GM12874 (cell line): ENCODE results near the gene NLGN3.

Experiments used
- TF ChIP-seq, protein P1 (sequence below): IDR thresholded peaks from 2 replicates; pipeline ENCODE4 v1.5.1; 2011; ENCODE audit warnings: low read depth, mild to moderate bottlenecking, control low read depth, low read length, moderate library complexity; ENCODE audit not compliant: insufficient read depth

NLGN3 gene

DNA sequence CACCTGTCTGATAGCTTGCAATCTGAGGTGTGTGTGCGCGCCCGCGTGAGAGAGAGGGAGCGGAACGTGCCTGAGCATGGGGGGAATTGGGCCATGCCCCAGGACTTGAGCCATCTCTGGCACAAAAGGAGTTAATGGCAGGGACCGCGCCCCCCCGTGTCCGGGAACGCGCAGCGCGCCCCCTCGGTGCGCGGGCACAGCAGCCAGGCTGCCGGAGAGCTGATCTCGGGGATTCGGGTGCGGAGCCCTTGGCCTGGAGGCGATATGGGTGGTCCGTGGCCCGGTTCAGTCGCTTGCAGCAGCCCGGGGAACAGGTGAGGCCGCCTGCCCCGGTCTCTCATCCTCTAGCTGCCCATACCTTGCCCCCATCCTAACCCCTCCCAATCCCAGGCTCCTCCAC lies at the start of gene NLGN3:
Gene NLGN3 (plus strand): TSS at position 191 of the 400 bp plus-strand sequence. CDS start 2,909 bp downstream, outside the sequence.
- TF ChIP-seq, protein P1, sequence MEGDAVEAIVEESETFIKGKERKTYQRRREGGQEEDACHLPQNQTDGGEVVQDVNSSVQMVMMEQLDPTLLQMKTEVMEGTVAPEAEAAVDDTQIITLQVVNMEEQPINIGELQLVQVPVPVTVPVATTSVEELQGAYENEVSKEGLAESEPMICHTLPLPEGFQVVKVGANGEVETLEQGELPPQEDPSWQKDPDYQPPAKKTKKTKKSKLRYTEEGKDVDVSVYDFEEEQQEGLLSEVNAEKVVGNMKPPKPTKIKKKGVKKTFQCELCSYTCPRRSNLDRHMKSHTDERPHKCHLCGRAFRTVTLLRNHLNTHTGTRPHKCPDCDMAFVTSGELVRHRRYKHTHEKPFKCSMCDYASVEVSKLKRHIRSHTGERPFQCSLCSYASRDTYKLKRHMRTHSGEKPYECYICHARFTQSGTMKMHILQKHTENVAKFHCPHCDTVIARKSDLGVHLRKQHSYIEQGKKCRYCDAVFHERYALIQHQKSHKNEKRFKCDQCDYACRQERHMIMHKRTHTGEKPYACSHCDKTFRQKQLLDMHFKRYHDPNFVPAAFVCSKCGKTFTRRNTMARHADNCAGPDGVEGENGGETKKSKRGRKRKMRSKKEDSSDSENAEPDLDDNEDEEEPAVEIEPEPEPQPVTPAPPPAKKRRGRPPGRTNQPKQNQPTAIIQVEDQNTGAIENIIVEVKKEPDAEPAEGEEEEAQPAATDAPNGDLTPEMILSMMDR: no peak

DNA sequence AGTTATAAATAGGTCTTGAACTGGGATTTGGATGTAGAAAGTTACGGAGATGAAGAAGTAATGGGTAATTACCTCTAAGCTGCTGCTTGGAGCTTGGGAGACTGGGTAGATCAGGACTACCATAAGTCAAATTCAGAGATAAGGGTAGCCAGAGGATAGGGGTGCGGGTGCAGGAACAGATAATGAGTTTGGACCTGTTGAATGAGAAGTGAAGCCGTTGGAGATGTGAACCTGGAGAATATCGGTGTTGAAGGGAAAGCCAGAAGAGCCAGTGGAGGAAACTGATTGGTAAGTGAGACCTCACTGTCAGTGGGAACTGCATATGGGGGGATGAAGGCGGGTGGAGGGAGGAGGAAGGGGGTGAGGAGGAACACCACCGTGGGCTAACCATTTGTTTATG lies 49.6 kb upstream of the NLGN3 start:
- TF ChIP-seq, protein P1: no peak

DNA sequence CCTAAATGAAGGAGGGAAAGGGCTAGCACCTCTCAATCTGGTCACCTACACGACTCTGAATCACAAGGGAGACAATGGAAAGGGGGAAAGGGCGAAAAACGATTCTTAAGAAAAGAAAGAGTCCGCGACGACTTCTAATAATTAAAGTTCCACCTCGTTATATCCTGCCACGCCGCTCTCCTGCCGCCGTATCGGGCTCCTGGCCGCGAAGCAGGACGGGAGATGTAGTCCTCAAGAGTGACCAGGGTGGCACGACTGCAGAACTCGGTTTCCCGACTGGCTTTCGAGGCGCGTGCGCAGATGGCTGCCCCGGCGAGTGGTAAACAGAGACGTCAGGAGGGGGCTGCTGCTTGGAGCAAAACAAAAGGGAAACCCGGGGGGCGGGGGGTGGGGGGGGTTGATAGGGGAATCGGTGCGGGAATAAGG lies 49.1 kb upstream of the NLGN3 start, which contains the start of gene FOXO4:
Gene FOXO4 (plus strand): TSS at position 297 of the 426 bp plus-strand sequence. CDS start 678 bp downstream, outside the sequence.
- TF ChIP-seq, protein P1: no peak

GRCh38 chrX:71095981-71096759 lies 48.5 kb upstream of the NLGN3 start:
- TF ChIP-seq, protein P1: no peak

DNA sequence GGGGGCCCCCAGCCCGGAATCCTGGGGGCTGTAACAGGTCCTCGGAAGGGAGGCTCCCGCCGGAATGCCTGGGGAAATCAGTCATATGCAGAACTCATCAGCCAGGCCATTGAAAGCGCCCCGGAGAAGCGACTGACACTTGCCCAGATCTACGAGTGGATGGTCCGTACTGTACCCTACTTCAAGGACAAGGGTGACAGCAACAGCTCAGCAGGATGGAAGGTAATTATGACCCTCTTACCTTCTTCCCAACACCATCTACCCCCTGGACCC lies 47.9 kb upstream of the NLGN3 start:
- TF ChIP-seq, protein P1: no peak

DNA sequence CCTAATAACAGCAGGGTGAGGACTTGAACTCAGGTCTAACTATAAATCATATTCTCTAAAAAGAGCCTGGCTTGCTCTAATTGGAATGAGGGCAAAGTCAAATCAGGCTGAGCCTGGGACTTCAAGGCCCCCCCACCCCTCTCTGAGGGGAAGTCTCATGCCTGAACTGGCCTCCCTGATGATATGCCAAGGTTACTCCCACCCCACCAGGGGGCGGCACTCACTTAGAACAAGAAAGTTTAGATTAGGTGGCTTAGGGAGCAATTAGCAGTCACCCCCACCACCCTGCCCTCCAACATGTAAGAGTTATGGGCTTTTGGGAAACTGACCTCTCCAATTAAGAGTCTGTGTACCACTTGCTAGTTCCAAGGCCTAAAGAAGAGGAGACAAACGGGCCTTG lies 46.3 kb upstream of the NLGN3 start:
- TF ChIP-seq, protein P1: peak; percentile 51; the same call in 1 of the 2 replicates

GRCh38 chrX:71098951-71099506 lies 45.6 kb upstream of the NLGN3 start:
- TF ChIP-seq, protein P1: no peak
